AG08395 (cell line): ENCODE results near the gene FOXP1.

Experiments used
- DNase-seq: peaks from one replicate; pipeline ENCODE4 v3.0.0; 2012; ENCODE audit warnings: mixed read lengths, low spot score

FOXP1 gene

GRCh38 chr3:71053495-71053894, 530.0 kb downstream of the FOXP1 start:
- DNase-seq = no peak

GRCh38 chr3:71052716-71053115, 530.8 kb downstream of the FOXP1 start:
- DNase-seq = no peak

GRCh38 chr3:71051893-71052687, 531.4 kb downstream of the FOXP1 start:
- no peak for DNase-seq

GRCh38 chr3:71051259-71051595, 532.3 kb downstream of the FOXP1 start:
- no peak for DNase-seq

- peak; percentile 41 for DNase-seq
Measured at GRCh38 chr3:71050538-71051258, 532.8 kb downstream of the FOXP1 start.

- DNase-seq = no peak
Measured at GRCh38 chr3:71050166-71050537, 533.4 kb downstream of the FOXP1 start.

- DNase-seq = no peak
Measured at GRCh38 chr3:71048948-71049347, 534.6 kb downstream of the FOXP1 start.

DNA sequence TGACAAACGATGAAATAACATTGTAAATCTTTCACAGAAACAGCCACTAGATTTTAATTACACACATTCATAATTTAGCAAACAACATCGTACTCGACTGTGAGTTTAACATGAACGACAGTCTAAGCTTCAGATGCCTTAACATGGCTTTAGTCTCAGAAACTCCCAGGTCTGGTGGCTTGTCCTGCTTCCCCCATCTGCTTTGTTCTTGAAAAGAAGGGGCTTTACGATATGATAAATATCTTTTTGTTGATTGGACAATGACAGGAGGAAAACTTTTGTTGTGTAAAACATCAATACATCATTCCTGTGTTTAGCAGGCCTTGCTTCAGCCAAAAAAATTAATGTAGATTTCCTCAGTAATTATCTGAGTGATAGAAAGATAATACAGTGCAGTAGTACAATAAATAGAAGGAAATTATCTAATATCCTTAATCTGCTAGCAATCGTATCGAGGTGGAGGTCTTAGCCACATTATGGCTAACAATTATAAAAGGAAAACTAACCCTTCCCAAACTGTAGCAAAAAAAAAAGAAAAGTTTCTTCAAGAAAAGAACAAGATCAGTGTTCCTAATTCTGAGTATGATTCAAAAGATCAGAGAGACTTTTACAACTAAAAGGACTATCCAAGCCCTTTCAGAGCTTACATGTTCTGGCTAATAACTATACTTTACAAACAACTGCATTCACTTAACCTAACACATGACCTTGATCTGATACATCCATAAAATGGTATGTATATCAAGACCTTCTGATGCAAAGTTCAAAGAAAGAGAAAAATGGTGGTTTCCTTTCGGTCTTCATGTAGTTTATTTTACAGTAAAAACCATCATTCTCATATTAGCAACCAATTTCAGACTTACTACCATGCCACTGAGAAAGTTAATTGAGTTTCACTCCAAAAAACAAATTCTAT, 535.7 kb downstream of the FOXP1 start:
- no peak for DNase-seq

- no peak for DNase-seq
Measured at GRCh38 chr3:71046791-71047190, 536.7 kb downstream of the FOXP1 start.

DNA sequence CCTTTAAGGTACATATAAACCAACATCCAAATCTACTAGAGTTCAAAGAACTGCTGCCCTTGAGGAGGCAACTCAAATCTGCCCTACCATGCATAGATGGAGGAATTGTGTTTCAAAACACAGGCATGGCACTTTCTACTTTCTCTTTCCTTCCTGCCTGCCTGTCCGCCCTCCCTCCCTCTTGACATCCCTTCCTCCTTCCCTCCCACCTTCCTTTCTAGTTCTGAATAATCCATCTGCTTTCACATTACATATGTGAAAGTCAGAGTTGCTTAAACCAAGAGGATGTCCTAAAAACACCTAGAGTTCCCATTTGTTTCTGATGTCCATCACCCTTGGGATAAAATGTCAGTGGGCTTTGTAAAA, 537.6 kb downstream of the FOXP1 start:
- no peak for DNase-seq

DNA sequence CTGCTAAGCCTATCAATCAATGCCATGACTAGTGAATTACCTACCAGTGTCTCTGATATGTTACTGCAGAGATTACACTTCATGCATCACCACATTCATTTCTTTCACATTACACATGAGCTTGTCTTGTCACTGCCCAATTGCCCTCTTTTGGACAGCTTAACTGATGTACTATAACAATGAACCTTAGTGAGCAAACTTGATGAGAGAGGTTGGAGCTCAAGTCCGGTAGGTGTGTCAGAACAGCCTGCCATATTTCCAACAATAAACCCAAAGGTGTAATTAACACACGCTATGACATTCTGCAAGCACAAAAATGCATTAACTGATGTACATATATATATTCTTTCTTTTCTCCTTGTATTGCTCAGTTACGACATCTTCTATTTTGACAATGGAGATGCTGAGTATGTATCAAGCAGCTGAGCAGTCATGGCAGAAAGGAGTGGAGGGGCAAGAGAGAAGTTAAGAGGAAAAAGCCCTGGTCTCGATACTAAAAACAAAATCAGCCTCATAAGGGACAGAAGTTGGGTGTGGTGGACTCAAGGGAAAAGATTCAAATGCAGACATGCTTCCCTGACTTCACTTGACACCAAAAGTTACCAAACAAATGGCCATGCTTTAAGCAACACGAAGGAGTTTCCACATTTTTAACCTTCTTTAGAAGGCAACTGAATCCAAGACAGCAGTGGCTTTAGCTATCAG, 538.2 kb downstream of the FOXP1 start:
- no peak for DNase-seq

DNA sequence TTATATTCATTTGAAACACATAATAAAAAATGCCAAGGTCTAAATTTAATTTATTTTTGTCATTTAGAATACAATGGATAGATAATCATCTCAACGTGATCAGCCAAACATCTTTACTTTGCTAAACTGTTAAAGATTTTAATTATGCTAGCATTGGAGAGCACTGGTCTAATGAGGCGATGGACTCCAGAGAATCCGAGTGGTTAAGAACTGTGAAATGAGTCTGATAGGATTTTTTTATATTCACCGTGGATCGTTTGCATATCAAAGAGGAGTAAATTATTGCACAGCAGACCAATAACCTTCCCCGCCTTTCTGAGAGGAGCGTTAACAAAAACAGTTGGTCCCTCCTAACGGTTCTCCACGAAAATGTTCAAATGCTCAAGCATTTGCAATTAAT, 540.8 kb downstream of the FOXP1 start:
- no peak for DNase-seq

- DNase-seq = no peak
Measured at GRCh38 chr3:71041371-71041770, 542.2 kb downstream of the FOXP1 start.

DNA sequence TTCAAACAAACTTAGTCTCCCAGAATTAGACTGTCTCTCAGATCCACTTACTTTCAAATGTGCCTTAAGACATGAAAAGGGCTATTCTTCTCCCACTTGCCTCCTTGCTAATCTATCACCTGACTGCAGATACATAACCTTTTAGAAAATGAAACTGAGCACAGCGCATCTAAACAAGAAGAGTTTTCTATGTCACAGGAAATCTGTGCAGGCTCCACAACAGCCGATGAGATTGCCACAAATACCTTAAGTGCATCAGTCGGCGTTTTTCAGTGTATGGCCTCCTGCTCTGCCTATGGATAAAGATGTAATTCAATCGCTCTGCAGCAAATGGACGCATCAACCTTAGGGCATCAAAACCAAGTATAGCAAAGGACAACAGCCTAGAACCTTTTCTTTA, 544.2 kb downstream of the FOXP1 start:
- DNase-seq = no peak

DNA sequence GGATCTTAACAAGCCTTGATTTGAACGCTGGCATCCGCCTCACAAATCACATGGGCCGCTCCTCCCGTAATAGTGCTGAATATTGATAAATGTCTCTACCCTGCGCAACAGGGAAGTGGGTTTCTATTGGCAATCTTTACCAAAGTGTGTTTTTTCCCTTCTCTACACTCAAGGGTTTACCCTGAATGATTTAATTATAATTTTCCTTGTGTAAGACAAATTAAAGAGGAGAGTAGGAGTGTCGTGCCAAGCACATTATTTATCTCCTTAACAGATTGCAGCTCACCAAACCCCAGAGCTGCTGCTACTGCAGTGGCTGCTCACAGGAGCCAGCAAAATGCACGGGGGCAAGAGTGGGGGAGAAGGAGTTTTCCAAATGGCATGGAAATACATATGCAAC, 545.8 kb downstream of the FOXP1 start:
- DNase-seq = no peak

GRCh38 chr3:71035886-71036285, 547.6 kb downstream of the FOXP1 start:
- DNase-seq = no peak

- DNase-seq = no peak
Measured at GRCh38 chr3:71035314-71035713, 548.2 kb downstream of the FOXP1 start.

- DNase-seq = no peak
Measured at GRCh38 chr3:71033681-71034220, 549.8 kb downstream of the FOXP1 start.

GRCh38 chr3:71031914-71032521, 551.5 kb downstream of the FOXP1 start:
- no peak for DNase-seq

GRCh38 chr3:71031181-71031580, 552.3 kb downstream of the FOXP1 start:
- no peak for DNase-seq

GRCh38 chr3:71030748-71031147, 552.8 kb downstream of the FOXP1 start:
- no peak for DNase-seq
